ENCODE measurements around the gene SERPINB12.

The SERPINB12 gene

DNA sequence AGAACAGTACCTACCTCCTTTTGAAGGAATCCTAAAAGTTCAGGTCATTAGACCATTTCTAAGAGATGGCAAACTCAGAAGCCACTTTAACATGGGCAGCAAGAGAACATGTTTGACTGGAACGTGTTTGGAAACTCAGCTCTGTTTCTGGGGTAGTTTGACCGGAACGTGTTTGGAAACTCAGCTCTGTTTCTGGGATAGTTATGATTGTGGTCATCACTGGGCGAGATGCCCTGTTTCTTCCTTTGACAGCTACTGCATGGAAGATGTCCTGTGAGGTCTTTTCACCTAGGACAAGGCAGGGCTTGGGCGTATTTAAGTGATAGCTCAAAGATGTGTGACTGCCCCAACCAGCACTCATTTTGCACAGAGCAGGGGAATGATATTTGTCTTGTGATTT lies 25.1 kb downstream of the SERPINB12 start:
- Mint-ChIP-seq H3K4me1 (peaks cover 0 to 2% of the 10 kb centered on the region in 2 donors), H3K9me3 (no peaks in the 10 kb centered on the region), H3K27me3 (peaks cover 20 to 22% of the 10 kb centered on the region in 2 donors), H3K4me3 (no peak overlapping the region), H3K36me3 (no peaks in the 10 kb centered on the region), H3K27ac (no peak overlapping the region)
- DNase-seq (no peak), ATAC-seq (replicated peaks) (no peak)

DNA sequence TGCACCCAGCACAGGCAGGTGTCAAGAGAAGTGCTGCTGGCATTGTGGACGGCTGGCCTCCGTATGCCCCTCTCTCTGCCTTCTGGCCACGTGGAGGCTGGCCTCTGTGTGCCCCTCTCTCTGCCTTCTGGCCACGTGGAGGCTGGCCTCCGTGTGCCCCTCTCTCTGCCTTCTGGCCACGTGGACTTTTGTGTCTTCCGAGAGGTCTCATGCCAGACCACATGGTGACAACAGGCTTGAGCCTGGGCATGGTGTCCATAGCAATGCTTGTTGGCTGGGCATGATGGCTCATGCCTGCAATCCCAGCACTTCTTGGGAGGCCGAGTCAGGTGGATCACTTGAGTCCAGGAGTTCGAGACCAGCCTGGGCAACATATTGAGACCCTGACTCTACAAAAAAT lies 25.7 kb downstream of the SERPINB12 start:
- no peak overlapping the region for H3K27ac Mint-ChIP-seq
- DNase-seq (no peak), ATAC-seq (replicated peaks) (no peak)
- H3K27me3 Mint-ChIP-seq: peaks cover 22 to 24% of the 10 kb centered on the region in 2 donors
- H3K9me3 Mint-ChIP-seq: no peaks in the 10 kb centered on the region
- H3K36me3 Mint-ChIP-seq: no peaks in the 10 kb centered on the region
- no peaks in the 10 kb centered on the region for H3K4me1 Mint-ChIP-seq
- no peak overlapping the region for H3K4me3 Mint-ChIP-seq

DNA sequence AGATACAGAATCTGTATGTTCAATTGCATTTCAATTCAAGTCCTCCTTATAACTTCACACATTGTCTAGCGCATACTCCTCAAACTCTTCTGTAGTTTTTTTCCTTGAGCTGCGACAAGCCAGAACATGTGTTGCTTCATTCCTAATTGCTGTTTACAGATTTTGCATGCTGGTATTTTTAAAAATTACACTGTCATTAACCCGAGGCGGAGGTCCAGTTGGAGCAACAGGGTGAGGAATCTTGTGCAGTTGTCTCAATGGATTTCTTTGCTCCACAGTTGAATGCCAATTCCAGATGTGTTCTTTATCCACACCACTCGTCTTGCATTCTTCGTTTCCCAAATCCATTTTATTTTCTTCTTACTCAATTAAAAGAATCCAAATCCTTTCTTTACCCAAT lies 28.6 kb downstream of the SERPINB12 start:
- H3K36me3 Mint-ChIP-seq: no peaks in the 10 kb centered on the region
- no peak for ATAC-seq (replicated peaks)
- H3K9me3 Mint-ChIP-seq: no peaks in the 10 kb centered on the region
- no peaks in the 10 kb centered on the region for H3K4me1 Mint-ChIP-seq
- H3K4me3 Mint-ChIP-seq: no peak overlapping the region
- DNase-seq: no peak
- H3K27ac Mint-ChIP-seq: no peak overlapping the region
- H3K27me3 Mint-ChIP-seq: peaks cover 22 to 24% of the 10 kb centered on the region in 2 donors

DNA sequence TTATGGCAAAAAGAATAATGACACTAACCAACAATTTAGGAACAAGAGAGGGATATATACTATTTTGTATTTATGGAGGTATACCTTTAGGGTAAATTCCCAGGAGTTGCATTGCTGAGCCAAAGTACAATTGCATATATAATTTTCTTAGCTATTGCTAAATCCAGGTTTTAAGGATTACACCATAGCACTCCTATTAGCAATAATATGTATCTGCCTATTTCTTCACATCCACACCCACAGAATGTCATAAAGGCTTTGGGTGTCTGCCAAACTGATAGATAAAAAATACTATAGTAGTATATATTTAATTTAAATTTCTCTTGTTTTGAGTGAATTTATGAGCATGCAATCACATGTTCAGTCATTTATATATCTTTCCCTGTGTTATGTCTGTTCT lies 33.5 kb downstream of the SERPINB12 start:
- no peak for DNase-seq
- Mint-ChIP-seq H3K36me3 (no peaks in the 10 kb centered on the region), H3K4me1 (no peaks in the 10 kb centered on the region), H3K4me3 (no peak overlapping the region), H3K27me3 (peaks cover 6 to 7% of the 10 kb centered on the region in 2 donors), H3K27ac (no peak overlapping the region), H3K9me3 (no peaks in the 10 kb centered on the region)
- ATAC-seq (replicated peaks): no peak

GRCh38 chr18:63578357-63578958 lies 36.3 kb downstream of the SERPINB12 start:
- Mint-ChIP-seq H3K4me3 (no peak overlapping the region), H3K4me1 (no peaks in the 10 kb centered on the region), H3K36me3 (no peaks in the 10 kb centered on the region), H3K27me3 (peaks cover 13 to 15% of the 10 kb centered on the region in 2 donors), H3K27ac (no peak overlapping the region), H3K9me3 (no peaks in the 10 kb centered on the region)
- ATAC-seq (replicated peaks) (peak in 1 of 2 donors; percentile 47), DNase-seq (no peak)

- Mint-ChIP-seq H3K4me1 (no peaks in the 10 kb centered on the region), H3K9me3 (no peaks in the 10 kb centered on the region), H3K27ac (no peak overlapping the region), H3K4me3 (no peak overlapping the region), H3K27me3 (peaks cover 13 to 20% of the 10 kb centered on the region in 2 donors), H3K36me3 (no peaks in the 10 kb centered on the region)
- ATAC-seq (replicated peaks) (no peak), DNase-seq (no peak)
These were observed 37.4 kb downstream of the SERPINB12 start for GRCh38 chr18:63579616-63580015.

DNA sequence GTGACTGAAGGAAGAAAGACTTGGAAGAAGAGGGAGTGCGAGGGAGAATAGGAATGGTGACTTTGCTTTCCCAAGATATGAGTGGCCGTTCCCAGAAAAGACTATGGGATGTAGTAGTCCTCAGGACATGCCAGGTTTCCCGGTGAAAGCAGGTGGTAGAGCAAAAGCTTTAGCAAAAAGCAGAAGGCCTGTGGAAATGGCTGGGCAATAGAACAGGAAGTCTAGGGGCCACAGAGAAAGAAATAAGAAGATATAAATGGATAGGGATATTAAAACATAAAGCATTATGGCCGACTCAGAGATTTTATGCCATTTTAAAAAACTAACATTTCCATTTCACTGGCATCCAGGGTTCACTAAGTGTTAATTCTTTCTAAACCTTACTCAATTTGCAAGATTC lies 43.8 kb downstream of the SERPINB12 start:
- no peaks in the 10 kb centered on the region for H3K9me3 Mint-ChIP-seq
- H3K27me3 Mint-ChIP-seq: peaks cover 13 to 15% of the 10 kb centered on the region in 2 donors
- no peak overlapping the region for H3K27ac Mint-ChIP-seq
- H3K4me1 Mint-ChIP-seq: no peaks in the 10 kb centered on the region
- H3K4me3 Mint-ChIP-seq: no peak overlapping the region
- ATAC-seq (replicated peaks) (no peak), DNase-seq (no peak)
- H3K36me3 Mint-ChIP-seq: no peaks in the 10 kb centered on the region

DNA sequence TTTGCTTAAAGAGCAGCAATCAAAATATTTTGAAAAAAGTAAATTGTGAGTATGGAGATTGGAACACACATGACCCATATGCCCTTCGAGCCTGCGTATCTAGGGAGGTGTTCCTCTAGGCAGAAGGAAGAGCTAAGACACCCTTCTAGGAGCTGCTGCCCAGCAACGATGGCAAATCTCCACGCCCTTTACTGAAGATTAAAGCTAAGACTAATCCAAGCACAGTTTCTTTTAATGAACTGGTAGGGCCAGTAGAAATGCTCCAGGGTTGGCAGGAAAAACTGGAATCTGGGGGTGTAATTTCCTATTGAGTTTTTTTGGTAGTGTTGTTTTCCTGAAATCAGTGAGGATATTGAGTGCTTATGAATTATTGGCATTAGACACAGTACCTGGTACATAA lies 44.3 kb downstream of the SERPINB12 start:
- Mint-ChIP-seq H3K27ac (no peak overlapping the region), H3K4me3 (no peak overlapping the region), H3K4me1 (no peaks in the 10 kb centered on the region), H3K27me3 (peaks cover 9 to 11% of the 10 kb centered on the region in 2 donors), H3K36me3 (no peaks in the 10 kb centered on the region), H3K9me3 (no peaks in the 10 kb centered on the region)
- DNase-seq (no peak), ATAC-seq (replicated peaks) (no peak)

GRCh38 chr18:63586966-63587365 lies 44.8 kb downstream of the SERPINB12 start, which contains the start of gene SERPINB13:
SERPINB13 (plus strand) TSS chr18:63587343; CDS start chr18:63588668, 1,325 bp downstream.
- Mint-ChIP-seq H3K9me3 (no peaks in the 10 kb centered on the region), H3K27ac (no peak within 1 kb of the TSS), H3K27me3 (peaks cover 9 to 11% of the 10 kb centered on the region in 2 donors), H3K4me3 (no peak within 1 kb of the TSS), H3K36me3 (no peaks in the 10 kb centered on the region), H3K4me1 (no peaks in the 10 kb centered on the region)
- ATAC-seq (replicated peaks) (no peak), DNase-seq (no peak)

GRCh38 chr18:63588909-63589308 lies 46.7 kb downstream of the SERPINB12 start:
- Mint-ChIP-seq H3K9me3 (no peaks in the 10 kb centered on the region), H3K4me3 (no peak overlapping the region), H3K36me3 (no peaks in the 10 kb centered on the region), H3K27me3 (peaks cover 5 to 6% of the 10 kb centered on the region in 2 donors), H3K27ac (no peak overlapping the region), H3K4me1 (no peaks in the 10 kb centered on the region)
- DNase-seq: no peak
- ATAC-seq (replicated peaks): no peak

DNA sequence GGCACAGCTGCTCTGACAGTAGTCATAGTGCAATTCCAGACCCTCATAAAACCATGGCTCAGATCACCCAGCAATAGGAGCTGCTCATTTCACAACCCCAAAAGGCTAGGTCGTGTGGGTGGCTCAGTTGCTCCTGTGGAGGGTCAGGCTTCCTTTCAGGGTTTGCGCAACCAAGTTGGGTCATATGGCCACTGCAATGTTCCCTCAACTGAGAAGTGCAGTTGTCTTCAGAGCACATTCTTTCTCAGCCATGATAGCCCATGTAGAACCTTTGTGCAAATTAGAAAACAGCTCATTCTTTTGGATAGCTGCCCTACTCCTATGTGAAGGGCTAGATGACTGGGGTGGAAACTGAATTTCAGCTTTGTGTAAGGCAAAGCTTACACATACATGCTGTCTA lies 48.2 kb downstream of the SERPINB12 start:
- no peaks in the 10 kb centered on the region for H3K36me3 Mint-ChIP-seq
- no peak overlapping the region for H3K4me3 Mint-ChIP-seq
- DNase-seq: no peak
- no peak for ATAC-seq (replicated peaks)
- no peak overlapping the region for H3K27ac Mint-ChIP-seq
- no peaks in the 10 kb centered on the region for H3K9me3 Mint-ChIP-seq
- H3K27me3 Mint-ChIP-seq: peaks cover 0 to 6% of the 10 kb centered on the region in 2 donors
- no peaks in the 10 kb centered on the region for H3K4me1 Mint-ChIP-seq

DNA sequence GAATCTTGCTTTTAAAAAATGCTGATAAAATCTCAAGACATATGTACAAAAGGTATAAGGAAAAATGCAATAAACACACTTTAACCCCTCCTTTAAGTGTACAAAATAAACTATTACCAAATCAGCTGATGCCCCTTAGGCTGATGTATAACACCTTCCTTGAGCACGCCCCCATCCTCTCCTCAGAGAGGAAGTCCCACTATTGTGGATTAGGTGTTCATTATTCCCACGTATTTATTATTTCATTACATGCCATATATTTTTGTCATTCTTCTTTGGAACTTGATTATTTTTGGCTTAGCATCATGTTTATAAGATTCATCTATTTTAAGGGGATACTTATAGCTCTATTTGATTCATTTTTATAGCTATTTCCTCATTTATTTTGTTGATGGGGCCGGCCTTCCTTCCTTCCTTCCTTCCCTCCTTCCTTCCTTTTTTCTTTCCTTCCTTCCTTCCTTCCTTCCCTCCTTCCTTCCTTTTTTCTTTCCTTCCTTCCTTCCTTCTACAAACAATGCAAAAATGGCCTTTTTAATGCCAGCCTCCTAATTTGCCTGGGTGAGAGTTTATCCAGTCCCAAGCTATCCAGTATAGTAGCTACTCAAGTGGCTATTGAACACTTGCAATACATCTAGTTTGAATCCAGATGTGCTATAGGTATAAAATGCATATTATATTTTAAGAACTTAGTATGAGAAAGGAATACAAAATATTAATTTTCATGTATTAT lies 49.0 kb downstream of the SERPINB12 start:
- Mint-ChIP-seq H3K27me3 (peaks cover 0 to 6% of the 10 kb centered on the region in 2 donors), H3K36me3 (no peaks in the 10 kb centered on the region), H3K27ac (no peak overlapping the region), H3K9me3 (no peaks in the 10 kb centered on the region), H3K4me3 (no peak overlapping the region), H3K4me1 (no peaks in the 10 kb centered on the region)
- DNase-seq (no peak), ATAC-seq (replicated peaks) (no peak)

DNA sequence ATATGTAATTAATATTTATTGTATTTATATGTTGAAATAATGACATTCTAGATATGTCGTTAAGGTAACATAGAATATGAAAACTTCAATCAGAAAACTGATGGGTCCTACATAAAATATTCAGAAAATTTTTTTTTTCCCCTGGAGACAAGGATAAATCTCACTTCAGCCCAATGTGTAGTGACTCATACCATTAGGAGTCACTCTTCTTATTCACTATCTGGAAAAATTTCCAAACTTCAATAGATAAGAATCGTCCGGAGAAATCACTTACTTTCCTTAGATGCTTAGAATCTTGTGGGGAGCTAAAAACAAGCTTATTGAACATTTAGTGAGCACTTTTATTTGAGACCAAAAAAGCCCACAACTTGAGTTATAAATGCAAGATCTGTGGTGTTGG lies 49.6 kb downstream of the SERPINB12 start:
- no peak for DNase-seq
- Mint-ChIP-seq H3K27me3 (peaks cover 0 to 6% of the 10 kb centered on the region in 2 donors), H3K4me1 (no peaks in the 10 kb centered on the region), H3K4me3 (no peak overlapping the region), H3K9me3 (no peaks in the 10 kb centered on the region), H3K27ac (no peak overlapping the region), H3K36me3 (no peaks in the 10 kb centered on the region)
- no peak for ATAC-seq (replicated peaks)

DNA sequence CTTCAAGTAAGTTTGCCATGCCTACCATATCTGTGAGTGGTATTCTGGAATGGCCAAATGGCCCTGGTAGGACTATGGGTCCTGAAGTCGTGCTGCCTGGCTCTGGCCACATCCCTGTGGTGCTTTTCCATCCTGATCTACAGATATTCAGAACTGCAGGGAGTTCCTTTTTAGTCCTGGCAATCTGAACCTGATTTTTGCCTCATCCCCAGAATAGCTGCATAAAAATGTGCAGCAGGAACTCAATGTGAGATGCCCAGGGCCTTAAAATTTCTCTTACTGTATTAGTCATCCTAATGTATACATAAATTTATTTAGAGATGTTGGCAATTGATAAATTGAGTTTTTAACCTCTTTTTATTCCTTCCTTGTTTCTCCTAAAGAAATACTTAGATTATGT lies 50.3 kb downstream of the SERPINB12 start:
- H3K4me3 Mint-ChIP-seq: no peak overlapping the region
- H3K4me1 Mint-ChIP-seq: no peaks in the 10 kb centered on the region
- peaks cover 0 to 6% of the 10 kb centered on the region in 2 donors for H3K27me3 Mint-ChIP-seq
- H3K27ac Mint-ChIP-seq: no peak overlapping the region
- no peaks in the 10 kb centered on the region for H3K9me3 Mint-ChIP-seq
- no peaks in the 10 kb centered on the region for H3K36me3 Mint-ChIP-seq
- ATAC-seq (replicated peaks): no peak
- DNase-seq: no peak

DNA sequence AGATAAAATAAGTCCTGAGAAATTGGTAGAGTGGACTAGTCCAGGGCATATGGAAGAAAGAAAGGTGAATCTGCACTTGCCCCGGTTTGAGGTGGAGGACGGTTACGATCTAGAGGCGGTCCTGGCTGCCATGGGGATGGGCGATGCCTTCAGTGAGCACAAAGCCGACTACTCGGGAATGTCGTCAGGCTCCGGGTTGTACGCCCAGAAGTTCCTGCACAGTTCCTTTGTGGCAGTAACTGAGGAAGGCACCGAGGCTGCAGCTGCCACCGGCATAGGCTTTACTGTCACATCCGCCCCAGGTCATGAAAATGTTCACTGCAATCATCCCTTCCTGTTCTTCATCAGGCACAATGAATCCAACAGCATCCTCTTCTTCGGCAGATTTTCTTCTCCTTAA lies 54.8 kb downstream of the SERPINB12 start:
- ATAC-seq (replicated peaks): no peak
- no peak overlapping the region for H3K4me3 Mint-ChIP-seq

More for the DNA sequence above, 54.8 kb downstream of the SERPINB12 start:
- H3K9me3 Mint-ChIP-seq: no peaks in the 10 kb centered on the region
- H3K27me3 Mint-ChIP-seq: no peaks in the 10 kb centered on the region
- no peaks in the 10 kb centered on the region for H3K36me3 Mint-ChIP-seq
- H3K27ac Mint-ChIP-seq: no peak overlapping the region
- H3K4me1 Mint-ChIP-seq: no peaks in the 10 kb centered on the region
- no peak for DNase-seq
